Upper lobe of left lung (tissue), 6 donors: ENCODE data around the gene PLTP. TPM values are rescaled to one million over a fixed set of nuclear protein-coding genes. Genes with fewer than 3 reads are reported as not detected.

Experiments
- ATAC-seq, 2 donors: fragments of 200-7000 bp; cut with Tn5 transposase; one replicate each; pipeline ENCODE4 v1.9.1; 2022; ENCODE audit warnings: mild to moderate bottlenecking in 2 of 2, moderate library complexity in 2 of 2; ENCODE audit not compliant: low FRiP score in 2 of 2
- DNase-seq, 2 donors: peaks; one replicate each; pipeline ENCODE4 v3.0.0-alpha.2; 2019 to 2020
- H3K27ac ChIP-seq, 4 donors: fragments of 200-600 bp; sonication (generic); one replicate each; pipeline ENCODE4 v1.5.1; 2016 to 2019
- H3K27me3 ChIP-seq, 4 donors: fragments of 200-600 bp; sonication (generic); one replicate each; pipeline ENCODE4 v1.5.1; 2017 to 2019
- H3K36me3 ChIP-seq, 4 donors: fragments of 200-600 bp; sonication (generic); one replicate each; pipeline ENCODE4 v1.5.1; 2016 to 2019
- H3K4me1 ChIP-seq, 4 donors: fragments of 200-600 bp; sonication (generic); one replicate each; pipeline ENCODE4 v1.5.1; 2018 to 2019
- H3K4me3 ChIP-seq, 4 donors: fragments of 200-600 bp; sonication (generic); one replicate each; pipeline ENCODE4 v1.5.1; 2017 to 2019; ENCODE audit warnings: mild to moderate bottlenecking in 2 of 4, moderate library complexity in 1 of 4
- H3K9me3 ChIP-seq, 4 donors: fragments of 200-600 bp; sonication (generic); one replicate each; pipeline ENCODE4 v1.5.1; 2018 to 2019
- CTCF ChIP-seq, 6 experiments: fragments of 450-650 bp in 4 of 6; fragments of 200-600 bp in 2 of 6; sonication (generic) in 2 of 6; IDR thresholded peaks; one replicate each; pipeline ENCODE4 v1.5.1; 2016 to 2019; ENCODE audit warnings: antibody characterized with exemption in 6 of 6
- EP300 ChIP-seq, 4 donors: sonication (generic); formaldehyde crosslinking; IDR thresholded peaks; one replicate each; pipeline ENCODE4 v1.5.1; 2017; ENCODE audit warnings: antibody characterized with exemption in 4 of 4, control low read depth in 2 of 4
- POLR2A ChIP-seq, 4 donors: fragments of 450-650 bp; IDR thresholded peaks; one replicate each; pipeline ENCODE4 v1.5.1; 2016 to 2017; ENCODE audit warnings: antibody characterized with exemption in 4 of 4, mild to moderate bottlenecking in 2 of 4
- POLR2AphosphoS5 ChIP-seq, 2 donors: sonication (generic); formaldehyde crosslinking; IDR thresholded peaks; one replicate each; pipeline ENCODE4 v1.5.1; 2017; ENCODE audit warnings: antibody characterized with exemption in 2 of 2
- WGBS, 2 donors: methylation state at CpG; one replicate each; pipeline ENCODE4 v1.1.5; 2017 to 2018; 5-methylcytosine and 5-hydroxymethylcytosine counted together
- total RNA-seq, 6 donors: library from RNA; depleted of rRNA in 4 of 6; stranded (reverse); fragments of >200 nt in 4 of 6; gene quantifications; one replicate each; pipeline versions ENCODE4 v1.1.0 to v1.2.1, GENCODE V29; 2016 to 2021
- donor health status: DM: no; HTN: no; CAD: no; lungs with moderate emphysema.
- donor health status: DM: no; HTN: yes; CAD: no; lungs with severe emphysema.

Gene PLTP
- total RNA-seq, 6 donors from 2014 or later = 28.9 to 169 (median 57.8) TPM

GRCh38 chr20:45947110-45947866 lies 35.3 kb upstream of the PLTP start:
- ATAC-seq (no peak), DNase-seq (peak in 1 of 2 donors; percentile 82)
- Histone ChIP-seq H3K27me3 (no peaks in the 10 kb centered on the region), H3K4me1 (peaks cover 0 to 14% (median 7%) of the 10 kb centered on the region in 4 donors), H3K9me3 (no peaks in the 10 kb centered on the region), H3K4me3 (no peak overlapping the region), H3K27ac (peak overlapping the region in 2 of 4 donors; percentile 4 to 71), H3K36me3 (peaks cover 64 to 100% (median 97%) of the 10 kb centered on the region in 4 donors)
- 65 to 81% methylated on average over 8 to 29 of the region's 29 CpGs for WGBS, 2 donors
- TF ChIP-seq POLR2AphosphoS5 (IDR thresholded peaks at IDR 0.05) = no peak
- no peak for TF ChIP-seq EP300 (IDR thresholded peaks at IDR 0.05)
- no peak for TF ChIP-seq POLR2A (IDR thresholded peaks at IDR 0.05)
- TF ChIP-seq CTCF (IDR thresholded peaks at IDR 0.05) = no peak

GRCh38 chr20:45946149-45946970 lies 34.4 kb upstream of the PLTP start:
- TF ChIP-seq POLR2AphosphoS5 (IDR thresholded peaks at IDR 0.05) (peak in 1 of 2 donors; percentile 31), POLR2A (IDR thresholded peaks at IDR 0.05) (no peak), CTCF (IDR thresholded peaks at IDR 0.05) (no peak)
- Histone ChIP-seq H3K9me3 (no peaks in the 10 kb centered on the region), H3K27me3 (no peaks in the 10 kb centered on the region), H3K4me3 (no peak overlapping the region), H3K4me1 (peaks cover 0 to 14% (median 7%) of the 10 kb centered on the region in 4 donors), H3K36me3 (peaks cover 55 to 100% (median 95%) of the 10 kb centered on the region in 4 donors), H3K27ac (peak overlapping the region in 2 of 4 donors; percentile 54 to 71)
- peak; percentile 73 to 86 for DNase-seq
- WGBS, 2 donors = 68 to 71% methylated on average over 11 to 20 of the region's 20 CpGs
- peak; percentile 28 to 70 for ATAC-seq

GRCh38 chr20:45945678-45946148 lies 33.8 kb upstream of the PLTP start:
- no peaks in the 10 kb centered on the region for H3K9me3 ChIP-seq
- peaks cover 57 to 100% (median 96%) of the 10 kb centered on the region in 4 donors for H3K36me3 ChIP-seq
- TF ChIP-seq POLR2A (IDR thresholded peaks at IDR 0.05) (no peak), CTCF (IDR thresholded peaks at IDR 0.05) (no peak), POLR2AphosphoS5 (IDR thresholded peaks at IDR 0.05) (no peak), EP300 (IDR thresholded peaks at IDR 0.05) (no peak)
- peak overlapping the region in 2 of 4 donors; percentile 54 to 71 for H3K27ac ChIP-seq
- H3K4me1 ChIP-seq = peaks cover 0 to 14% (median 7%) of the 10 kb centered on the region in 4 donors
- 83 to 84% methylated on average over 10 to 12 of the region's 13 CpGs for WGBS, 2 donors
- DNase-seq (no peak), ATAC-seq (peak; percentile 2 to 12)
- no peak overlapping the region for H3K4me3 ChIP-seq
- H3K27me3 ChIP-seq = no peaks in the 10 kb centered on the region

- TF ChIP-seq POLR2AphosphoS5 (IDR thresholded peaks at IDR 0.05) (no peak), CTCF (IDR thresholded peaks at IDR 0.05) (no peak), POLR2A (IDR thresholded peaks at IDR 0.05) (no peak), EP300 (IDR thresholded peaks at IDR 0.05) (no peak)
- H3K4me1 ChIP-seq = peaks cover 0 to 14% (median 7%) of the 10 kb centered on the region in 4 donors
- DNase-seq (no peak), ATAC-seq (no peak)
- WGBS, 2 donors = 88 to 90% methylated on average over 14 to 19 of the region's 19 CpGs
- H3K27me3 ChIP-seq = no peaks in the 10 kb centered on the region
- peak overlapping the region in 2 of 4 donors; percentile 54 to 71 for H3K27ac ChIP-seq
- peaks cover 62 to 100% (median 96%) of the 10 kb centered on the region in 4 donors for H3K36me3 ChIP-seq
- no peaks in the 10 kb centered on the region for H3K9me3 ChIP-seq
- no peak overlapping the region for H3K4me3 ChIP-seq
Measured at GRCh38 chr20:45944965-45945677, 33.2 kb upstream of the PLTP start.
